NCI-H1694 treated with DMSO at 0.1 percent for 48 hours (cell line): ENCODE measurements around the gene HTR1A.

Experiments used
- DNase-seq: peaks from one replicate; lab custom pipeline; 2025; lab: John Stamatoyannopoulos, UW

Gene HTR1A

GRCh38 chr5:63962279-63962678 is at the start of gene HTR1A:
Gene HTR1A, minus strand, starts transcription at chr5:63962445. Its CDS starts 726 bp downstream, at chr5:63961719.
- no peak for DNase-seq

GRCh38 chr5:64003966-64004365 is 41.7 kb upstream of the HTR1A start:
- DNase-seq, result no peak

- no peak for DNase-seq
These were observed 37.9 kb upstream of the HTR1A start for GRCh38 chr5:64000096-64000495.

- DNase-seq, result no peak
These were observed 24.8 kb upstream of the HTR1A start for GRCh38 chr5:63987053-63987452.

DNA sequence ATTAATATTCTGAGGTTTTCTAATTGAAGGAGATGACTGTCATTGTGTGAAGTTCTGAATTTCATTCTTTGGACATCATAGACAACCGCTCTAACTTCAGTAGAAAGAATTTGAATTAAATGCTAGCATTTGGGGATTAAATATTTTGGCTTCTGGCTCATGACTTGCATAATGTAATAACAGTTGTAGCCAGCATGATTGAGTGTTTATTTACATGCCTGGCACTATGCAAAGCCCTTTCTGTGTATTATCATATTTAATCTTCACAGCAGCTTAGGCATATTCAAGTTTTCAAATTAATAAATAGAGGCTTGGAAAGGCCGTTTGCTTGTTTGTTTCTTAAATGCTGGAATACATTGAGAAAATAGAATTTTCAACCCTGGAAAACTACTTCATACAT is 19.6 kb upstream of the HTR1A start:
- DNase-seq, result no peak

DNA sequence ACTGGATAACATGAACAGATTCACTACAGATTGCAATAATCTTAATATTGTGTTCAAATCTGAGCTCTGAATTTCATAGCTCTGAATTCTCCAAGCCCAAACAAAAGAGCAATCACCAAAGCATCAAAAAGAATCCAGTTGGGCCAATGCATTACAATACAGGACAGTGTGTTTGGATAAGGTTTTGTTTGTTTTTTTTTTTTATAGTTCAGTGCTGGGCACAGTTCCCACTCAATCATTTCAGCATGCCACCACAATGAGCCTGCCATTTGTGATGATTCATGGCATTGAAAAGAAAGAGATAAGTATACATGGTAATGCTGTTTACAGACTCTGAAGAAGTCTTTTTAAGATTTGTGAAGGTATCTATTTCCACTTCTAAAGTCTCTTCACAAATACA is 1.7 kb upstream of the HTR1A start:
- no peak for DNase-seq

DNA sequence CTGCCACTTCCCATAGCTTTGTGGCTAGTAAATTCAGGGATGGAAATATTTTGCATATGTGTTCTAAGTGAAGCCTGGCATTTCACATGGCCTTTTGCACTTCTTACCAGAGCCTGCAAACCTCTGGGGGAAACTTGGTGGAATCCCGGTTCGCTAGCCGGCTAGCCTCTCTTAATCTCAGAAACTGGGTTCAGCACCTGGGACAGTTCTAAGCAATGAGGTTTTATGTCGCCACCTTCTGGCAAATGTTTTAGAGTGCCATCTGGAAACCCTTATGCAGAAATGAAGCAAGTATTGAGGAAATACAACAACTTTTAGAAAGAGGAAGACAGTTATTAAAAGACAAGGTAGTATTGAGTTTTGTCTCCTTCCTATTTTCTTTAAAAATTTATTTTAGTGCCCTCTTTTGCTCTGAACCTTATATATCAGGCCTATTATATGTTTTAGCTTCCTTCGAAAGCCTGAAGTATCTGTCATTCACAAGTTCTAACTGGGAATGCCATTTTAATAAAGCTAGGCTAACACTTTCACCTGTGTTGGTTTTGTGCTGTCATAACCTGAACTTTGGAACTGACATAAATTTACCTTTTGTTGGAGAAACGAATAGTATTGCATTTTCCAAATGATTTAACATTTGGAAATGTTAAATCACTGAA is 963 bp upstream of the HTR1A start:
- DNase-seq, result peak; percentile 64

- no peak for DNase-seq
These were observed 565 bp downstream of the HTR1A start for GRCh38 chr5:63961598-63962161.

DNA sequence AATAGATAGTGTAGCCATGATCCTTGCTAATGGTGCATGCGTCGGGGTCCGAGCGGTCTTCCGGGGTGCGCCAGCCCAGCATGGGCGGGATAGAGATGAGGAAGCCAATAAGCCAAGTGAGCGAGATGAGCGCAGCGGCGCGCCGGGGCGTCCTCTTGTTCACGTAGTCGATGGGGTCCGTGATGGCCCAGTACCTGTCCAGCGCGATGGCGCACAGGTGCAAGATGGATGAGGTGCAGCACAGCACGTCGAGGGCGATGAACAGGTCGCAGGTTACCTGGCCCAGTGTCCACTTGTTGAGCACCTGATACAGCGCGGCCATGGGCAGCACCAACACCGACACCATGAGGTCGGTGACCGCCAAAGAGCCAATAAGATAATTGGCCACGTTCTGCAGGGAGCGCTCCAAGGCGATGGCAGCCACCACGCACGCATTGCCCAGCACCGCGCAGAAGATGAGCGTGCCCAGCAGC is 1.1 kb downstream of the HTR1A start:
- no peak for DNase-seq

- no peak for DNase-seq
These were observed 1.6 kb downstream of the HTR1A start for GRCh38 chr5:63960646-63961045.

DNA sequence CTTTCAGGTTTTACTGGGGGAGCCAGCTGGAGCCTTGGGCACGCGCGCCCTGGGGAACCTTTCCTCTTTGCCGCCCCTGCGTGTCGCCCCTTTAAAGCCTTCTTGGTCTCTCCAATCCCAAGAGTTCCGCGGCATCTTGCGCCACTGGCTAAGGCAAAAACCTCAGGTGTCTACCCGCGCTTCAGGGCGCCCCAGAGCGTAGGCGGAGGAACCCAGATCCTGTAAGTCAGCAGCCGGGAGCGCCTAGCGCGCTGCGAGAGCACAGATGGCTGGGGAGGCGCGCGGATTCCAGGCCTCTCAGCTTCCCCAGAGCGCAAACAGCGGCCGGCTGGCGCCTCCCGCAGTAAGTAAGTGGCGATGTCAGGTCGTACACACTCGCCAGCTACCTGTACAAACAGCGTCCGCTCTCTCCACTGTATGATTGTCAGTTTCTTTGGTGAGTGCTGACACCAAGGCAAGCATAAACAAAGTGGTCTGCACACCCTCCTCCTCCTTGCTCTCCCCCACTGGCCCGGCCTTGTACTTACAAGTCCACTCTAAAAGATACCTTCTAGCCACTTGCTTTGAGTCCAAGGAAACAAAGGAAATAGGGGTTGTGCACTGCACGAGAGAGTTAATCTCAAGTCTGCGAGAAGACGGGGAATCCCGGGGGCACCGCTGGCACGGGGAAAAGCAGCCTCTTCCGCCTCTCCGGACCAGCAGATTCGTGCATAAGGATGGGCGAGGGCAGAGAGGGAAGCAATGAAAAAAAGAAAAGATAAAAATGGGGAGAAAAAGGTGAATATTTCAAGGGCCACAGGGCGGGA is 2.9 kb downstream of the HTR1A start:
- DNase-seq, result peak; percentile 40

GRCh38 chr5:63958654-63959053 is 3.6 kb downstream of the HTR1A start:
- DNase-seq, result no peak

GRCh38 chr5:63957617-63958016 is 4.6 kb downstream of the HTR1A start:
- DNase-seq, result no peak

- DNase-seq, result peak; percentile 29
These were observed 9.0 kb downstream of the HTR1A start for GRCh38 chr5:63953217-63953616.

- no peak for DNase-seq
These were observed 27.1 kb downstream of the HTR1A start for GRCh38 chr5:63935103-63935502.

DNA sequence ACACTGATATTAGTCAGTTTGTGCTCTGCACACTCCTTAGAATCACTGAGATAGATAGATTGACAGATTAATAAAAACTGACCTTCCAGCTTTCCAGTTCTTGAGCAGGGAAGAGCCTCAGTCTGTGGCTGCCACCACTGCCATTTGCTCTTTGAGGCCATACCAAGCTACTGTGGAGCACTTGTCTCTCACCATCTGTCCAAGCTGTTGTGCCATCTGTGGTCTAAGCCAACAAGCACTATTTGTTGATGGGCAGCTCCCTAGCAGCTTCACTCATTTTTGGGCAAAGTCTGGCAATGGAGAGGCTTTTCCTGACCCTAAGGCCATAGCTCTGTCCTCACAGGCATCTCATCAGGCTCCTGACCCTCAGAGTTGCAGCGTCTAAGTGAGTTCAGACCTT is 30.4 kb downstream of the HTR1A start:
- peak; percentile 89 for DNase-seq

- peak; percentile 90 for DNase-seq
These were observed 33.8 kb downstream of the HTR1A start for GRCh38 chr5:63928451-63928850.

DNA sequence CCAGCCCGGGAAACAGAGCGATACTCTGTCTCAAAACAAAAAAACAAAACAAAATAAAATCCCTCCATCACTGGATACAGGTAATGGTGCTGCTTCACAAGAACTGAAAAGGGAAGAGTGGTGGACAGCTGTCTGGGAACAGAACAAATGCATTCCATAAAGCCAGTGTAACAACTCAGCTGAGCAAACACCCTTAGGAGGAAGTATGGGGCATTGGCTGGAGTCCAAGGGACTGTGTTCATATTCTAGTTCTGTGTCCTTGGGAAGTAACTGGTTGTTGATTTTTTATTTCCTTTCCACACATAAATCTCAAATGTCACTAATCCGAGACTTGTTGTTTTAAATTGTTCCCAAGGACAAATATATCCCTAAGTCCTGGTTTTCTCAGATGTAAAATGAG is 38.3 kb downstream of the HTR1A start:
- no peak for DNase-seq

DNA sequence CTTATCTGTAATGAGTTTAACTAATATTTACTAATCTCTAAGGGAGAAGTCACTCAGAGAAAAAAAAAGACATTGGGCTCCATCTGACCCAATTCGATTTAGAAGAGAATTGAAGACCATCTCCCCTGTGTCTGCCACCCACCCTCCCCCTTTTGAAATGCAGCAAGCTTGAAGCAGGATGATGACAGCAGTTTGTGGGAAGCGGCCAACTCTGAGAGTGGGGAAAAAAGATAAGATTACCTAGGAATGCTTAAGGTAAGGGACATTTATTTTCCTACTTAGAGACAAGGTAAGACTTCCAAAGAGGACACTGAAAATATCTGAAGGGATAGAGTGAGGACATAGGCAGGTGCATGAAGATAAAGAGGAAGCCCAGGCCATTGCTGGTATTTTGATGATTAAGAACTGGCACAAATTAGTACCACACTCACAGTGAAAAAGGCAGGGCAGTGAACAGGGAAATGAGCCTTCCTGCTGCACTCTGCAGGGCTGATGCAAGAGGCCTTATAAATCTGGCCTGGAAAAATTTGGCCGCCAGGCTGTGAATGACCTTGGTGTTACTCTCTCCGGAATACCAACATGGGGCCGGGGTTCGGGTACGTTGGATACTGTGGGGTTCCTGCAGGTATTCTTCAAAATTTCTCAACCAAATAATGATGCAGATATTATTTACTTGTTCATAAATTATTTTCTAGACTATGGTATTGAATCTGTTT is 42.3 kb downstream of the HTR1A start:
- DNase-seq, result no peak

DNA sequence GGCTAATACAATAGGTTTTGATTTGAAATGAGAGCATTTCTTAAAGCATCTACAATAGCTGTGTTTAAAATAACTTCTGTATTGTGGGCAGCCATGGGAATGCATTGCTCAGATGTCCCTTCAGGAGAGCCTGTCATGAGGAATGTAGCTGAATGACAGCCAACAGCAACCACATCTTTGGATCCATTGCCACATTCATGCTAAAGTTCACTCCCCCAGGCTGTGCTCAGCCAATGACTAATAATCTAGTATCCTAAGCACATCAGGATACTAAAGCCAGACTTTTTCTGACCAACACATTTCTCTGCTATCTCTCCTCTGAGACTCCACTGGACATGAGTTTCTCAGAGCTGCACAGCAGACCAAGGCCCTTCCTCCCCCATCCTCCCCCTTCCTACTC is 45.5 kb downstream of the HTR1A start:
- no peak for DNase-seq

GRCh38 chr5:63911871-63912270 is 50.4 kb downstream of the HTR1A start:
- no peak for DNase-seq
